K562 (cell line): ENCODE data around the gene GJB2. TPM values are rescaled to one million over a fixed set of nuclear protein-coding genes. Genes with fewer than 3 reads are reported as not detected.

Experiments used
- LCOR ChIP-seq: sonication (generic); formaldehyde crosslinking; IDR thresholded peaks from 2 replicates; pipeline ENCODE4 v1.8.0; 2022; ENCODE audit warnings: mild to moderate bottlenecking, missing genetic modification reagents
- NBN ChIP-seq: fragments of 450-650 bp; IDR thresholded peaks from 2 replicates; pipeline ENCODE4 v1.6.1; 2016; ENCODE audit warnings: low read depth, mild to moderate bottlenecking
- XRCC4 ChIP-seq: IDR thresholded peaks from one replicate; pipeline ENCODE4 v1.6.1; 2011; ENCODE audit not compliant: insufficient read depth, insufficient read length; ENCODE audit errors: extremely low read depth
- polyA plus RNA-seq, 8 experiments: library from polyadenylated mRNA; depleted of rRNA in 4 of 8; stranded (reverse) in 5 of 8; unstranded in 3 of 8; fragments of >200 nt; fragmentation: Nextera tagmentation in 2 of 8; fragmentation: Illumina TruSeq in 1 of 8; extraction: Ambion mirVana in 2 of 8; extraction: Trizol in 1 of 8; gene quantifications; 2 replicates each; pipeline versions ENCODE4 v1.2.1 to v1.2.3, GENCODE V29; 2011 to 2014; ENCODE audit warnings: inconsistent platforms in 1 of 8, missing spikeins in 1 of 8
- total RNA-seq, 7 experiments: library from RNA; depleted of rRNA in 6 of 7; stranded (reverse); fragments of >200 nt in 6 of 7; fragmentation: Illumina TruSeq in 2 of 7; extraction: Trizol in 2 of 7; gene quantifications; 2 replicates each; pipeline versions ENCODE4 v1.2.1 to v1.2.3, GENCODE V29; 2011 to 2021; ENCODE audit warnings: low replicate concordance in 1 of 7
- TF ChIP-seq, protein P1 (sequence below): fragments of 450-650 bp; IDR thresholded peaks from 2 replicates; pipeline ENCODE4 v1.6.1; 2016; ENCODE audit warnings: mild to moderate bottlenecking, moderate library complexity
- TF ChIP-seq, protein P2 (sequence below): fragments of 250-450 bp; sonication (Bioruptor Pico); IDR thresholded peaks from 2 replicates; pipeline ENCODE4 v1.4.0; 2020; ENCODE audit warnings: mild to moderate bottlenecking, moderate library complexity
- TF ChIP-seq, protein P3 (sequence below): fragments of 450-650 bp; formaldehyde crosslinking; IDR thresholded peaks from 2 replicates; pipeline ENCODE4 v1.4.0; 2022; ENCODE audit warnings: missing genetic modification characterization

The GJB2 gene
- total and polyA plus RNA-seq, 9 of the 15 experiments (the other 6 are each of a cell fraction or from before 2014, with no cell fraction given): not detected

DNA sequence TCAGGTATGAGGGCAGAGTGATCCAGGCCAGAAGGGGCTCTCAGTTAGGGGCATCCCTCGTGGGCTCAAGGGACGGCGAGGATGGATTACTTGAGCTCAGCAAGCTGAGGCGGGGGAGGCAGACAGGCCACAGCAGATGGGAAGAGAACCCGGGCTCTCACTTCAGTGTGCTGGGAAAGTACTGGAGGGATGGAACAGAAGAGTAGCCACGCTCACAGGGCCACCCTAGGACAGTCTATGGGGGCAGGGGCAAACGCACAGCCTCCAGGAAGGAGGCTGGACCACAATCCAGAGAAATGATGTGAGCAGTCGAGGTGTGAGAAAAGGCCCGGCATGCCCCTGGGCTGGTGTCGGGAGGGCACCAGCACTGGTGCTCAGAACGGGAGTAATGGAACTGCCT, 41.1 kb downstream of the GJB2 start (continued):
- TF ChIP-seq, protein P1, sequence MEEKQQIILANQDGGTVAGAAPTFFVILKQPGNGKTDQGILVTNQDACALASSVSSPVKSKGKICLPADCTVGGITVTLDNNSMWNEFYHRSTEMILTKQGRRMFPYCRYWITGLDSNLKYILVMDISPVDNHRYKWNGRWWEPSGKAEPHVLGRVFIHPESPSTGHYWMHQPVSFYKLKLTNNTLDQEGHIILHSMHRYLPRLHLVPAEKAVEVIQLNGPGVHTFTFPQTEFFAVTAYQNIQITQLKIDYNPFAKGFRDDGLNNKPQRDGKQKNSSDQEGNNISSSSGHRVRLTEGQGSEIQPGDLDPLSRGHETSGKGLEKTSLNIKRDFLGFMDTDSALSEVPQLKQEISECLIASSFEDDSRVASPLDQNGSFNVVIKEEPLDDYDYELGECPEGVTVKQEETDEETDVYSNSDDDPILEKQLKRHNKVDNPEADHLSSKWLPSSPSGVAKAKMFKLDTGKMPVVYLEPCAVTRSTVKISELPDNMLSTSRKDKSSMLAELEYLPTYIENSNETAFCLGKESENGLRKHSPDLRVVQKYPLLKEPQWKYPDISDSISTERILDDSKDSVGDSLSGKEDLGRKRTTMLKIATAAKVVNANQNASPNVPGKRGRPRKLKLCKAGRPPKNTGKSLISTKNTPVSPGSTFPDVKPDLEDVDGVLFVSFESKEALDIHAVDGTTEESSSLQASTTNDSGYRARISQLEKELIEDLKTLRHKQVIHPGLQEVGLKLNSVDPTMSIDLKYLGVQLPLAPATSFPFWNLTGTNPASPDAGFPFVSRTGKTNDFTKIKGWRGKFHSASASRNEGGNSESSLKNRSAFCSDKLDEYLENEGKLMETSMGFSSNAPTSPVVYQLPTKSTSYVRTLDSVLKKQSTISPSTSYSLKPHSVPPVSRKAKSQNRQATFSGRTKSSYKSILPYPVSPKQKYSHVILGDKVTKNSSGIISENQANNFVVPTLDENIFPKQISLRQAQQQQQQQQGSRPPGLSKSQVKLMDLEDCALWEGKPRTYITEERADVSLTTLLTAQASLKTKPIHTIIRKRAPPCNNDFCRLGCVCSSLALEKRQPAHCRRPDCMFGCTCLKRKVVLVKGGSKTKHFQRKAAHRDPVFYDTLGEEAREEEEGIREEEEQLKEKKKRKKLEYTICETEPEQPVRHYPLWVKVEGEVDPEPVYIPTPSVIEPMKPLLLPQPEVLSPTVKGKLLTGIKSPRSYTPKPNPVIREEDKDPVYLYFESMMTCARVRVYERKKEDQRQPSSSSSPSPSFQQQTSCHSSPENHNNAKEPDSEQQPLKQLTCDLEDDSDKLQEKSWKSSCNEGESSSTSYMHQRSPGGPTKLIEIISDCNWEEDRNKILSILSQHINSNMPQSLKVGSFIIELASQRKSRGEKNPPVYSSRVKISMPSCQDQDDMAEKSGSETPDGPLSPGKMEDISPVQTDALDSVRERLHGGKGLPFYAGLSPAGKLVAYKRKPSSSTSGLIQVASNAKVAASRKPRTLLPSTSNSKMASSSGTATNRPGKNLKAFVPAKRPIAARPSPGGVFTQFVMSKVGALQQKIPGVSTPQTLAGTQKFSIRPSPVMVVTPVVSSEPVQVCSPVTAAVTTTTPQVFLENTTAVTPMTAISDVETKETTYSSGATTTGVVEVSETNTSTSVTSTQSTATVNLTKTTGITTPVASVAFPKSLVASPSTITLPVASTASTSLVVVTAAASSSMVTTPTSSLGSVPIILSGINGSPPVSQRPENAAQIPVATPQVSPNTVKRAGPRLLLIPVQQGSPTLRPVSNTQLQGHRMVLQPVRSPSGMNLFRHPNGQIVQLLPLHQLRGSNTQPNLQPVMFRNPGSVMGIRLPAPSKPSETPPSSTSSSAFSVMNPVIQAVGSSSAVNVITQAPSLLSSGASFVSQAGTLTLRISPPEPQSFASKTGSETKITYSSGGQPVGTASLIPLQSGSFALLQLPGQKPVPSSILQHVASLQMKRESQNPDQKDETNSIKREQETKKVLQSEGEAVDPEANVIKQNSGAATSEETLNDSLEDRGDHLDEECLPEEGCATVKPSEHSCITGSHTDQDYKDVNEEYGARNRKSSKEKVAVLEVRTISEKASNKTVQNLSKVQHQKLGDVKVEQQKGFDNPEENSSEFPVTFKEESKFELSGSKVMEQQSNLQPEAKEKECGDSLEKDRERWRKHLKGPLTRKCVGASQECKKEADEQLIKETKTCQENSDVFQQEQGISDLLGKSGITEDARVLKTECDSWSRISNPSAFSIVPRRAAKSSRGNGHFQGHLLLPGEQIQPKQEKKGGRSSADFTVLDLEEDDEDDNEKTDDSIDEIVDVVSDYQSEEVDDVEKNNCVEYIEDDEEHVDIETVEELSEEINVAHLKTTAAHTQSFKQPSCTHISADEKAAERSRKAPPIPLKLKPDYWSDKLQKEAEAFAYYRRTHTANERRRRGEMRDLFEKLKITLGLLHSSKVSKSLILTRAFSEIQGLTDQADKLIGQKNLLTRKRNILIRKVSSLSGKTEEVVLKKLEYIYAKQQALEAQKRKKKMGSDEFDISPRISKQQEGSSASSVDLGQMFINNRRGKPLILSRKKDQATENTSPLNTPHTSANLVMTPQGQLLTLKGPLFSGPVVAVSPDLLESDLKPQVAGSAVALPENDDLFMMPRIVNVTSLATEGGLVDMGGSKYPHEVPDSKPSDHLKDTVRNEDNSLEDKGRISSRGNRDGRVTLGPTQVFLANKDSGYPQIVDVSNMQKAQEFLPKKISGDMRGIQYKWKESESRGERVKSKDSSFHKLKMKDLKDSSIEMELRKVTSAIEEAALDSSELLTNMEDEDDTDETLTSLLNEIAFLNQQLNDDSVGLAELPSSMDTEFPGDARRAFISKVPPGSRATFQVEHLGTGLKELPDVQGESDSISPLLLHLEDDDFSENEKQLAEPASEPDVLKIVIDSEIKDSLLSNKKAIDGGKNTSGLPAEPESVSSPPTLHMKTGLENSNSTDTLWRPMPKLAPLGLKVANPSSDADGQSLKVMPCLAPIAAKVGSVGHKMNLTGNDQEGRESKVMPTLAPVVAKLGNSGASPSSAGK: no peak
- TF ChIP-seq, protein P2, sequence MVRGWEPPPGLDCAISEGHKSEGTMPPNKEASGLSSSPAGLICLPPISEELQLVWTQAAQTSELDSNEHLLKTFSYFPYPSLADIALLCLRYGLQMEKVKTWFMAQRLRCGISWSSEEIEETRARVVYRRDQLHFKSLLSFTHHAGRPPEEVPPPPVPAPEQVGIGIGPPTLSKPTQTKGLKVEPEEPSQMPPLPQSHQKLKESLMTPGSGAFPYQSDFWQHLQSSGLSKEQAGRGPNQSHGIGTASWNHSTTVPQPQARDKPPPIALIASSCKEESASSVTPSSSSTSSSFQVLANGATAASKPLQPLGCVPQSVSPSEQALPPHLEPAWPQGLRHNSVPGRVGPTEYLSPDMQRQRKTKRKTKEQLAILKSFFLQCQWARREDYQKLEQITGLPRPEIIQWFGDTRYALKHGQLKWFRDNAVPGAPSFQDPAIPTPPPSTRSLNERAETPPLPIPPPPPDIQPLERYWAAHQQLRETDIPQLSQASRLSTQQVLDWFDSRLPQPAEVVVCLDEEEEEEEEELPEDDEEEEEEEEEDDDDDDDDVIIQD: no peak
- TF ChIP-seq XRCC4 (no peak), NBN (no peak), LCOR (no peak)
- TF ChIP-seq, protein P3, sequence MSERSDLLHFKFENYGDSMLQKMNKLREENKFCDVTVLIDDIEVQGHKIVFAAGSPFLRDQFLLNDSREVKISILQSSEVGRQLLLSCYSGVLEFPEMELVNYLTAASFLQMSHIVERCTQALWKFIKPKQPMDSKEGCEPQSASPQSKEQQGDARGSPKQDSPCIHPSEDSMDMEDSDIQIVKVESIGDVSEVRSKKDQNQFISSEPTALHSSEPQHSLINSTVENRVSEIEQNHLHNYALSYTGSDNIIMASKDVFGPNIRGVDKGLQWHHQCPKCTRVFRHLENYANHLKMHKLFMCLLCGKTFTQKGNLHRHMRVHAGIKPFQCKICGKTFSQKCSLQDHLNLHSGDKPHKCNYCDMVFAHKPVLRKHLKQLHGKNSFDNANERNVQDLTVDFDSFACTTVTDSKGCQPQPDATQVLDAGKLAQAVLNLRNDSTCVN (CRISPR knock-in tag): no peak
